Posterior cingulate gyrus (tissue), 11 donors: Measurements from ENCODE around the gene GPATCH4.
"Not testable (repeated sequence)": the region's sequence is repeated elsewhere in the genome, so short reads cannot be mapped to it uniquely, and the experiment has no call there.

ENCODE experiments used
- DNase-seq, 10 donors: peaks; one replicate each; pipeline versions ENCODE4 v3.0.0 to v3.0.0-alpha.2; 2020 to 2021; ENCODE audit warnings: mixed read lengths in 3 of 10
- intact Hi-C: fragments of 100-400 bp; cut with DNase I; formaldehyde crosslinking; loops from one replicate; pipeline ENCODE4 v1.15.1; 2023

The GPATCH4 gene

GRCh38 chr1:156600733-156601121 lies 552 bp downstream of the GPATCH4 start:
- DNase-seq = no peak

DNA sequence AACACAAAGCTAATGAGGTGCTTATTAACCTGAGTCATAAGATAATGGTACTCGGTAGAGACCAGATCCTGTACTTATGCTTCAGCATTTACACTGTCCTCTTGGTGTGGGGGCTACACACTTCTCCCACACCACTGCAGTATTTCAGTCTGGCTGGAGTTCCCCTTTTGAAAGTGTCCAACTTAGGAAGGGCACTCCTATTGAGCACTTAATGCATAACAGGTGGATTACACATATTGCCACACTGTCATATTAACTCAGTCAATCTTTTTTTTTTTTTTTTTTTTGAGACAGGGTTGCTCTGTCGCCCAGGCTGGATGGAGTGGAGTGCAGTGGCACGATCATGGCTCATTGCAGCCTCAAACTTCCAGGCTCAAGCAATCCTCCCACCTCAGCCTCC lies 1.5 kb downstream of the GPATCH4 start:
- DNase-seq = no peak
- intact Hi-C loops = loop anchor here (10.0 kb wide), 1 partner anchor 115 kb away; no protein-coding TSS in a partner anchor

More at GRCh38 chr1:156600733-156601121, 552 bp downstream of the GPATCH4 start:
- intact Hi-C loops = loop anchor here (10.0 kb wide), 1 partner anchor 116 kb away; no protein-coding TSS in a partner anchor

GRCh38 chr1:156598731-156599432 lies 2.4 kb downstream of the GPATCH4 start:
- no peak for DNase-seq
- intact Hi-C loops = no loop called here

- intact Hi-C loops = no loop called here
- DNase-seq = no peak
Measured at GRCh38 chr1:156598125-156598524, 3.2 kb downstream of the GPATCH4 start.

GRCh38 chr1:156596426-156596825 lies 4.9 kb downstream of the GPATCH4 start:
- DNase-seq = no peak
- intact Hi-C loops = no loop called here

DNA sequence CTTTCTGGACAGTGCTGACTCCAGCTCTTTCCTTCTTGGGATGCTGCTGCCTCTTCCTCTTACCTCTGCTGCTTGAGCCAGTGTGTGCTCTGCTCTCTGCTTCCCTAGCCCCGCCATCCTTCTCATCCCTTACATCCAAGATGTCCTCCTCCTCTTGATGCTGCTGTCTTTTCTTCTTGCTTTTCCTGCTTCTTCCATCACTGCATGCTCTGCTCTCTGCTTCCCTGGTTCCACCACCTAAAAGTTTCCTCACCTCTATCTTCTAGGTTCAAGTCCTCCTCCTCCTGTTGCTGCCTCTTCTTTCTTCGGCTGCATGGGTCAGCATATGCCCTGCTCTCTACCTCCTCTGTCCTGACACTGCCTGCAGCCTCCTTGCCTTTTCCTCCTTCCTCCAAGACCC lies 6.3 kb downstream of the GPATCH4 start:
- no peak for DNase-seq
- intact Hi-C loops = no loop called here

GRCh38 chr1:156594190-156594589 lies 7.1 kb downstream of the GPATCH4 start:
- intact Hi-C loops = loop anchor here (5.0 kb wide), 2 partner anchors 87 to 137 kb away; no protein-coding TSS in a partner anchor
- no peak for DNase-seq

DNA sequence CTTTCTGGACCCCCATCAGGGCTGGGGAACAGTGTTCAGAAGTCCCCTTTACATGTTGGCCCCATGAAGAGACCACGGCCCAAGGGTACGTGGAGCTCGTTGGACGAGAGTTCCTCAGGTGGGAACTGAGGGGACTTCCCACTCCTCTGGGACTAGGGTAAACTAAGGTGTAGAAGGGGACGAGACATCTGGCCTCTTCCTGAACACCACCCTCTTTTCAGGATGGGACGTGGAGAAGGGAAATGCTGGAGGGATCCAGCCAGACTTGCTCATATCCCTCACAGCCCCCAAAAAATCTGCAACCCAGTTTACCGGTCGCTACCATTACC lies 7.7 kb downstream of the GPATCH4 start:
- intact Hi-C loops = loop anchor here (5.0 kb wide), 2 partner anchors 86 to 136 kb away; no protein-coding TSS in a partner anchor
- DNase-seq = no peak

GRCh38 chr1:156592910-156593660 lies 8.2 kb downstream of the GPATCH4 start:
- intact Hi-C loops = loop anchor here (5.0 kb wide), 2 partner anchors 86 to 136 kb away; no protein-coding TSS in a partner anchor
- DNase-seq = no peak

- no peak for DNase-seq
- intact Hi-C loops = loop anchor here (5.0 kb wide), 2 partner anchors 85 to 135 kb away; no protein-coding TSS in a partner anchor
Measured at GRCh38 chr1:156592158-156592909, 8.9 kb downstream of the GPATCH4 start.

DNA sequence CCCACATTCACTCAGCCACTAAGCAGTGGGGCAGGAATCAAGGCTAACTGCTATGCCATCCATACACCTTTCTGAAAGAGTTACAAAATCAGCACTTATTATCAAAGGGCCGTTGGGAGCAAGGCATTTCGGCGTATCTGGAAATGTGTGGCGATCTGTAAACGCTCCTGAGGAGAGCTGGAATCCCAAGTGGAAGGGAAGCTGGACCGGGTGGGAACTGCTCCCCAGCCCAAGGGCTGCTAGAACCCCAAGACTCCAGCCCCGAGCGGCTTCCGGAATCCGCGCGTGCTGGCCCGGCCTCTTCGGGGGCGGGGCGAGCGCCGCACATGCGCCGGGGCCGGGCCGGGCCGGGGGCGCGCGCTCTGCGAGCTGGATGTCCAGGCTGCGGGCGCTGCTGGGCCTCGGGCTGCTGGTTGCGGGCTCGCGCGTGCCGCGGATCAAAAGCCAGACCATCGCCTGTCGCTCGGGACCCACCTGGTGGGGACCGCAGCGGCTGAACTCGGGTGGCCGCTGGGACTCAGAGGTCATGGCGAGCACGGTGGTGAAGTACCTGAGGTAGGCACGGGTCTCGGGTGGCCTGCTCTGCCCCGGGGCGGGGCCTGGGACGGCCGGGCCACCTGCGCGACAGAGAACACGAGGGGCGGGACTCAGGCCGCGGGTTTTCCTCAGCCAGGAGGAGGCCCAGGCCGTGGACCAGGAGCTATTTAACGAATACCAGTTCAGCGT lies 9.7 kb downstream of the GPATCH4 start, which contains the start of gene NAXE:
Gene NAXE (plus strand): TSS at position 345 of the 726 bp plus-strand sequence. CDS start 29 bp downstream, at position 374.
- intact Hi-C loops = loop anchor here (5.0 kb wide), 2 partner anchors 84 to 134 kb away; no protein-coding TSS in a partner anchor
- DNase-seq = peak; percentile 66 to 97 (median 78)

- intact Hi-C loops = loop anchor here (5.0 kb wide), 2 partner anchors 84 to 134 kb away; no protein-coding TSS in a partner anchor
Measured at GRCh38 chr1:156591181-156591431, 10.2 kb downstream of the GPATCH4 start.

GRCh38 chr1:156590326-156591180 lies 10.7 kb downstream of the GPATCH4 start:
- no peak for DNase-seq
- intact Hi-C loops = loop anchor here (5.0 kb wide), 2 partner anchors 83 to 133 kb away; no protein-coding TSS in a partner anchor

More at GRCh38 chr1:156591181-156591431, 10.2 kb downstream of the GPATCH4 start:
- DNase-seq = no peak

DNA sequence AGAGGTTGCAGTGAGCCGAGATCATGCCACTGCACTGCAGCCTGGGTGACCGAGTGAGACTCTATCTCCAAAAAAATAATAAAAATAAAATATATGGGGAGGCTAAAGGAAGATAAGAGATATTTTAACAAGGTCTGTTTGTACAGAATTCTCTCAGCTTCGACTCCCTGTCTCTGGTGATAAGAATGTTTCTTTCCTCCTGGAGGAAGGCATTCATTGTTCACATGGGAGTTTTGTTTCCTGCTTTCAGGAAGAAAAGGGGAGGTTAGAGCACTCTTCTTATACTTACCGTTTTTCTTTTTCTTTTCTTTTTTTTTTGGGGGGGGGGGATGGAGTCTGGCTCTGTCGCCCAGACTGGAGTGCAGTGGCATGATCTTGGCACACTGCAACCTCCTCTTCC lies 11.7 kb downstream of the GPATCH4 start:
- intact Hi-C loops = no loop called here
- DNase-seq = no peak

GRCh38 chr1:156587927-156588326 lies 13.4 kb downstream of the GPATCH4 start:
- DNase-seq, intact Hi-C loops: not testable (repeated sequence)

- DNase-seq = no peak
- intact Hi-C loops = no loop called here
Measured at GRCh38 chr1:156586892-156587477, 14.3 kb downstream of the GPATCH4 start.

- no peak for DNase-seq
- intact Hi-C loops = no loop called here
Measured at GRCh38 chr1:156586323-156586722, 15.0 kb downstream of the GPATCH4 start.

DNA sequence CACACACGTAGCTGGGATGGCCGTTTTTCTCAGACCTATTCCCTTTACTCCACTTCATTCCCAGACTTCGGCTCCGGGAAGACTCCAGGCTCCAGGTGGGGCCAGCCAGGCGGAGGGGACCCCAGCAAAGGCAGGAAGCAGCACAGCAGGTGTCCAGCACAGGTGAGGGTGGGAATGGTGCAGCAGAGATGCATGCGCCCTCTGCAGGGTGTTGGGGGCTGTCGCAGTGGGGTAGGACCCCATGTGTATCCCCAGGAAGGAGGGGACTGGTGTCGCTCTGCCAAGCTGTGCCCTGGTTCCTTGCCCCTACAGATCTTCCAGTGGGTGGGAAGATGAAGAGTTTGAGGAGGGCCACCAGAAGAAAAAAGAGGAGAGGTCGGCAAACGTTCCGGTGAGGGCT lies 16.5 kb downstream of the GPATCH4 start:
- intact Hi-C loops = loop anchor here (2.0 kb wide), 2 partner anchors 22 to 72 kb away; no protein-coding TSS in a partner anchor

More for the DNA sequence above, 16.5 kb downstream of the GPATCH4 start:
- peak in 1 of 10 donors; percentile 54 for DNase-seq
